ENCODE results near the gene MARCHF9. TPM values are rescaled to one million over a fixed set of nuclear protein-coding genes. Genes with fewer than 3 reads are reported as not detected.

The MARCHF9 gene
- total RNA-seq, 2 experiments from 2014 or later, result 23.6 to 24.4 TPM

DNA sequence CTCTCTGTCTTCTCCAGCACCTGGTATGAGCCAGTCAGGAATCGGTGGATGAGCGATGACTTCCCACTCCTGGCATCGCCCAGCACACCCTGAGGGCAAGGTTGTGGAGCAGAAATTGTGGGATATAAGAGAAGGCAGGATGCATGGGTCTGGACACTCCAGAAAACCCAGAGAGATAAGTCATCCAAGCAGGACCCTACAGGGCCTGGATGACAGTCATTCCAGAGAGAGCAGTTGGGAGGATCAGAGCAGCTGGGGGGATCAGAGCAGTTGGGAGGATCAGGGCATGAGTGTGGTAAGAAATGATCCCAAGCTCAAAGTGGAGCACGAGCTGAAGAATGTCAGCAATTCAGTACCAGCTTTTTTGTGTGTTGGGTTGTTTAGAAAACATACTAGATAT, 20.3 kb upstream of the MARCHF9 start:
- peaks cover 16% of the 10 kb centered on the region for H3K4me1 Mint-ChIP-seq (ENCODE audit: low read depth)
- no peak overlapping the region for H3K27ac Mint-ChIP-seq
- H3K36me3 Mint-ChIP-seq (ENCODE audit: low read depth), result peaks cover 65% of the 10 kb centered on the region
- H3K9me3 Mint-ChIP-seq (ENCODE audit: insufficient read depth), result no peaks in the 10 kb centered on the region
- no peak for ATAC-seq
- H3K4me3 Mint-ChIP-seq, result no peak overlapping the region
- no peak for DNase-seq
- H3K27me3 Mint-ChIP-seq (ENCODE audit: low read depth), result no peaks in the 10 kb centered on the region
- ChIA-PET POLR2A (interaction anchor here (1.2 kb wide), 1 partner anchor 15 kb away, joined by 4 read pairs; no protein-coding TSS in a partner anchor), CTCF (no interaction called here)

DNA sequence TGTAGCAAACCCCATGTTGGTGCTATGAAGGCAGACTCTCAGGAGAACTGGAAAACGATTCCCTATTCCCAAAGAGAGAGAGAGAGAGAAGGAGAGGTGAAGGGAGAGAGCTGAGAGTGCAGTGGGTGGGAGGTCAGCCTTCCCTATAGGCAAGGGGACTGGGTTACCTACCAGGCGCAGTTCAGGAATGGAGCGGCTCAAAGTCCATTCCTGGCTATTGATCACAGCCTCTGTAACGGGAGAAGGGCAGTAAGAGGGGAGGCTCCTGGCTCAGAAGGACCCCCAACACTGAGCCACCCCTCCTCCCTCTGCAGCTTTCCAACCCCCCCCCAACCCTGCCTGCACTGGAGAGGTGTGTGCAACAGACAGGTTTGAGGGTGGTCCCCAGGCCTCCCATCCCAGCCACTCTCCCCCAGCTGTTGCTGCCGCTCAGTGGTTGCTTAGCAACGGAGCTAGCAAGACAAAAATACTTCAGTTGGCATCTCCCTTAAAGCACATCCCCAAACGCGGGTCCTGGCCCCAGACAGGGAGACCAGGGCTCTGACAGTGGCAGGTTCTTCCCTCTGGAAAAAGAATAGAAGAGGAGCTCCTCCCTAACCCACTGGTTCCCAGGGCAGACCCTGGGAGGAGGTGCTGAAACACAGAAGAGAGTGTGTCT, 19.6 kb upstream of the MARCHF9 start:
- H3K27ac Mint-ChIP-seq, result no peak overlapping the region
- H3K36me3 Mint-ChIP-seq (ENCODE audit: low read depth), result peaks cover 63% of the 10 kb centered on the region
- DNase-seq (no peak), ATAC-seq (no peak)
- peaks cover 22% of the 10 kb centered on the region for H3K4me1 Mint-ChIP-seq (ENCODE audit: low read depth)
- ChIA-PET CTCF (no interaction called here), POLR2A (no interaction called here)
- no peaks in the 10 kb centered on the region for H3K9me3 Mint-ChIP-seq (ENCODE audit: insufficient read depth)
- no peaks in the 10 kb centered on the region for H3K27me3 Mint-ChIP-seq (ENCODE audit: low read depth)
- no peak overlapping the region for H3K4me3 Mint-ChIP-seq

DNA sequence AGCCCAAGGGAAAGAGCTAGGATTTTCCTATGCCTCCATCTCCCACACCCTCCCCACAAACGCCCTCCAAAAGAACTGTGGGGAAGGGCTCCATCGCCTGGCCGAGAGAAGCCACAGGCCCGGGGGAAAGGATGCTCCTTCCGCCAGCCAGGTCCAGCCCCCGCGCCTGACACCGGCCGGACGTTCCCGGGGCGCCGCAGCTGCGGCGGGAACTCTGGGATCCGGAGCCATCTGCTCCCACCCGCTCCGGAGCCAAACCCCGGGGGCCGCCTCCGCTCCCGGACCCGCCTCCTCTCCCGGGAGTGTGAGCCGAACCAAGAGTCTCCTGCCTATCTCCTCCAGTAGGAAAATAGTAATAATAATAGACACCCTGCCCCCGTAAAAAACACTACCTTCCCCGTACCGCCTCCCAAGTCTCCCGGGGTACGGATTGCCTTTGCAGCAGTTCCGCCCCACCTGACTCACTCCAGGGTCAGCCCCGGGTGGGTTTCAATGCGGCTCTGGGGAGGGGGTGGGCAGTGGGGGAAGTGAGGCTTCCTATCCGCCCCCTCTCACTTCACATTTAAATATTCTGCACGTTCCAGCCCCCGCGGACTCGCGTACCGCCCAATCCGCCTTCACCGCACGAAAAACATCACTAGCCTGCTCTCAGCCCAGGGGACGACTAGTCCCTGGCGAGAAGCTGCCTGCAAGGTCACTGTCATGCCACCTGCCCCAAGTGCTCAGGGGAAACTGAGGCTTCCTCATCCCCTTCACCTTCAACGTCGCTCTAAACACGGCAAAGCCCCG, 18.8 kb upstream of the MARCHF9 start:
- Mint-ChIP-seq H3K4me3 (no peak overlapping the region), H3K27ac (no peak overlapping the region), H3K27me3 (ENCODE audit: low read depth) (no peaks in the 10 kb centered on the region), H3K9me3 (ENCODE audit: insufficient read depth) (no peaks in the 10 kb centered on the region), H3K36me3 (ENCODE audit: low read depth) (peaks cover 63% of the 10 kb centered on the region), H3K4me1 (ENCODE audit: low read depth) (peaks cover 28% of the 10 kb centered on the region)
- ATAC-seq (no peak), DNase-seq (no peak)
- POLR2A ChIA-PET, result no interaction called here
- CTCF ChIA-PET, result no interaction called here

DNA sequence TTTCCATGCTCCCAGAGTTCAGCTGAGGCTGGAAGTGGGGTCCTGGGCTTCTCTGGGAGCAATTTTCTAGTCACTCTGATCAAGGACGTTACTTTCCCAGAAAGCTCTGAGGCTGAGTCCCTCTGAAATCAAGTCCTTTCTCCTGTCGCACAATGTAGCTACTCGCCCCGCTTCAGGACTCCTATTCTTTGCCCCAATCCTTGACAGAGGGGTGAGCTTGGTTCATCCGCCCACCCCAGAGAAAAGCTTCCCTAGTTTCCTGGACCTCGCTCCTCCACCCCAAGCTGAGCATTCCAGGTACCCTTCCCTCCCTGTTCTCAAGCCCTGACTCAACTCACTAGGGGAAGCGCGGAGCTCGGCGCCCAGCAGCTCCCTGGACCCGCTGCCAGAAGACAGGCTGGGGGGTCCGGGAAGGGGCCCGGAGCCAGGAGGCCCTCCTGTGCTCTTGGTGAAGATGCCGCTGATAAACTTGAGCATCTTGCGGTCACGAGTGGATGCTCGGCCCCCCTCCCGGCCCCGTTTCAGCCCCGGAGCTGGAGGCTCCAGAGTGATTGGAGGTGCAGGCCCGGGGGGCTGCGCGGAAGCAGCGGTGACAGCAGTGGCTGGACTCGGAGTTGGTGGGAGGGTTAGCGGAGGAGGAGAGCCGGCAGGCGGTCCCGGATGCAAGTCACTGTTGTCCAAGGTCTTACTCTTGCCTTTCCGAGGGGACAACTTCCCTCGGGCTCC, 18.0 kb upstream of the MARCHF9 start:
- POLR2A ChIA-PET, result no interaction called here
- no peak for DNase-seq
- H3K27me3 Mint-ChIP-seq (ENCODE audit: low read depth), result no peaks in the 10 kb centered on the region
- no peak overlapping the region for H3K27ac Mint-ChIP-seq
- CTCF ChIA-PET, result no interaction called here
- ATAC-seq, result no peak
- H3K4me3 Mint-ChIP-seq, result no peak overlapping the region
- peaks cover 28% of the 10 kb centered on the region for H3K4me1 Mint-ChIP-seq (ENCODE audit: low read depth)
- H3K36me3 Mint-ChIP-seq (ENCODE audit: low read depth), result peaks cover 60% of the 10 kb centered on the region
- no peaks in the 10 kb centered on the region for H3K9me3 Mint-ChIP-seq (ENCODE audit: insufficient read depth)

DNA sequence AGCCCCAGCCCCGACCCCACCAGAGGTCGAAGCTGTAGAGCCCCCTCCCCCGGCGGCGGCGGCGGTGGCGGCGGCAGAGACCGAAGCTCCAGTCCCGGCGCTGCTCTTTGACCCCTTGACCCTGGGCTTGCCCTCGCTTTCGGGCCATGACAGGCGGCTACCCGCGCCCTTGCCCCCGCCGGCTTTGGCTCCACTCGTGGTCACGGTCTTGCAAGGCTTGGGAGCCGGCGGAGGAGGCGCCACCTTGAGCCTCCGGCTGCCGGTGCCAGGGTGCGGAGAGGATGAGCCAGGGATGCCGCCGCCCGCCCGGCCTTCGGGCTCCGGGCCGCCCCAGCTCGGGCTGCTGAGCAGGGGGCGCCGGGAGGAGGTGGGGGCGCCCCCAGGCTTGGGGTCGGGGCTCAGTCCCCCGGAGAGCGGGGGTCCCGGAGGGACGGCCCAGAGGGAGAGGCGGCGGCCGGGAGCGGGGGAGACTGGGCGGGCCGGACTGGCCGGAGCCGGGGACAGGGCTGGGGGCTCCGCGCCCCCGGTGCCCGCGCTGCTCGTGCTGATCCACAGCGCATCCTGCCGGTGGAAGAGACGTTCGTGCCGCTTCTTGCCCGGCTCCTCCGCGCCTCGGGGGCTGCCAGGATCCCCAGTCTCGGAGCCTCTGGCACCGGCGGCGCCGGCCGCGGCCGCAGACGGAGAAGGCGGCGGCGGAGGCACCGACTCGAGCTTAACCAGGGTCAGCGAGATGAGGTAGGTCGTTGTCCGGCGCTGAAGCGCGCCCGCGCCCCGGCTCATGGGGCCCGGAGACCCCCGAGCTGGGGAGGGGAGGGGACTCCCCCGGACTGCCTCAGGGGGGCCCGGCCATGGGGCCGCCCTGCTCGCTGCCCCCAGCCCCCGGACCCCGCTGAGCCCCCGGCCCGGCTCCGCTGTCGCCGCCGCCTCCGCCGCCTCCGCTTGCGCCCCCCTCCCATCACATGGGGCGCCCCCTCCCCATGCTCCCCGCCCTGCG, 17.1 kb upstream of the MARCHF9 start:
- no peak overlapping the region for H3K4me3 Mint-ChIP-seq
- no peaks in the 10 kb centered on the region for H3K9me3 Mint-ChIP-seq (ENCODE audit: insufficient read depth)
- DNase-seq (no peak), ATAC-seq (no peak)
- no peak overlapping the region for H3K27ac Mint-ChIP-seq
- no peaks in the 10 kb centered on the region for H3K27me3 Mint-ChIP-seq (ENCODE audit: low read depth)
- ChIA-PET POLR2A (no interaction called here), CTCF (no interaction called here)
- peaks cover 33% of the 10 kb centered on the region for H3K4me1 Mint-ChIP-seq (ENCODE audit: low read depth)
- H3K36me3 Mint-ChIP-seq (ENCODE audit: low read depth), result peaks cover 52% of the 10 kb centered on the region

DNA sequence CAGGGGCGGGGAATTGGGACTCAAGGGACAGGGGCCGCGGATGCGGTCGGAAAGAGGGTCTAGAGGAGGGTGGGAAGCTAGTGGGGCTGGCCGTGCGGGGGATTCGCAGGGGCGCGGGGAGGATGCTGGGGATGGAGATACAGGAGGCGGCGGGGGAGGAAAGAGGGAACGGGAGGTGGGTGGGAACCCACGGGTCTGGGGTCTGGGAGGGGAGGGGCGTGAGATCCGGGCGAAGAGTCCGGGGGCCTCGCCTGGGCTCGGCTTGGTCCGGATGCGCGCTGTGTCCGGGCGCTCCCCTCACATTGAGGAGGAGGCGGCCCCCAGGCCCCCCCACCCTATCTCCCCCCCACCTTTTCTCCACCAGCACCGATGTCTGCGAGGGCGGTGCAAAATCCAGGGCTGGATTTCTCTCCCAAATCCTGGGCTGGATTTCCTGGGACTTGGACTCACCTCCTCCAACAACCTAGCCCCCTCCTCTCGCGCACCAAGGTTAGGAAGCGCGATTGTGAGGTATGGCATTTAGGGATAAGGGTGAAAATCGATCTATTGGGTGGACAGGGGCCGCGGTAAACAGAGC, 16.2 kb upstream of the MARCHF9 start, which contains the start of gene AGAP2:
Gene AGAP2, minus strand, starts transcription at position 82 of the 577 bp plus-strand sequence. CDS start 496 bp downstream, outside the sequence.
- ATAC-seq, result no peak

DNA sequence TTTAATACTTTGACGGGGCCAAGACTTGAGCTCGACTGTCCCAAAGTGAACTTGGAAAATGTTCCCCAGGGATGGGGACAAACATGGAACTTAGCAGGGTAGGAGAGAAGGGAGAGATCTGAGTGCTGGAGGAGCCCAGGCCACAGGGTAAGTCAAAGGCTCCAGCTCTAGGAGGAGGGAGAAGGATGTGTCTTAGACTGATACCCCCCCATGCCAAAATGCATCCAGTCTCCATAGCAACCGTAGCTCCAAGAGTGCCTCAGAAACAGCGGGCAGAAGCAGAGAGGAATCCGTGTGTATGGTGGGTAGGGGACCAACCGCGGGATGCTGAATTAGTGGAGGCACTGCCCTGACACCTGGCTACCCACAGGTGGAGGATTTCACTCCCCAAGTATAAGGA, 15.5 kb upstream of the MARCHF9 start:
- H3K4me3 Mint-ChIP-seq, result peak overlapping the region; percentile 64
- POLR2A ChIA-PET, result no interaction called here
- CTCF ChIA-PET, result interaction anchor here (2.5 to 3.7 kb wide), 2 partner anchors 17 to 156 kb away, joined by 21 to 26 read pairs; no protein-coding TSS in a partner anchor
- peaks cover 43% of the 10 kb centered on the region for H3K36me3 Mint-ChIP-seq (ENCODE audit: low read depth)
- peaks cover 47% of the 10 kb centered on the region for H3K4me1 Mint-ChIP-seq (ENCODE audit: low read depth)
- no peaks in the 10 kb centered on the region for H3K27me3 Mint-ChIP-seq (ENCODE audit: low read depth)
- ATAC-seq (no peak), DNase-seq (no peak)
- no peaks in the 10 kb centered on the region for H3K9me3 Mint-ChIP-seq (ENCODE audit: insufficient read depth)
- H3K27ac Mint-ChIP-seq, result peak overlapping the region; percentile 74

More for the DNA sequence above, 16.2 kb upstream of the MARCHF9 start, which contains the start of gene AGAP2:
- H3K36me3 Mint-ChIP-seq (ENCODE audit: low read depth), result peaks cover 48% of the 10 kb centered on the region
- H3K4me3 Mint-ChIP-seq, result peak within 1 kb of the TSS; percentile 64
- H3K9me3 Mint-ChIP-seq (ENCODE audit: insufficient read depth), result no peaks in the 10 kb centered on the region
- H3K27ac Mint-ChIP-seq, result peak within 1 kb of the TSS; percentile 74
- H3K27me3 Mint-ChIP-seq (ENCODE audit: low read depth), result no peaks in the 10 kb centered on the region
- H3K4me1 Mint-ChIP-seq (ENCODE audit: low read depth), result peaks cover 41% of the 10 kb centered on the region
- DNase-seq, result no peak
- ChIA-PET POLR2A (no interaction called here), CTCF (no interaction called here)

DNA sequence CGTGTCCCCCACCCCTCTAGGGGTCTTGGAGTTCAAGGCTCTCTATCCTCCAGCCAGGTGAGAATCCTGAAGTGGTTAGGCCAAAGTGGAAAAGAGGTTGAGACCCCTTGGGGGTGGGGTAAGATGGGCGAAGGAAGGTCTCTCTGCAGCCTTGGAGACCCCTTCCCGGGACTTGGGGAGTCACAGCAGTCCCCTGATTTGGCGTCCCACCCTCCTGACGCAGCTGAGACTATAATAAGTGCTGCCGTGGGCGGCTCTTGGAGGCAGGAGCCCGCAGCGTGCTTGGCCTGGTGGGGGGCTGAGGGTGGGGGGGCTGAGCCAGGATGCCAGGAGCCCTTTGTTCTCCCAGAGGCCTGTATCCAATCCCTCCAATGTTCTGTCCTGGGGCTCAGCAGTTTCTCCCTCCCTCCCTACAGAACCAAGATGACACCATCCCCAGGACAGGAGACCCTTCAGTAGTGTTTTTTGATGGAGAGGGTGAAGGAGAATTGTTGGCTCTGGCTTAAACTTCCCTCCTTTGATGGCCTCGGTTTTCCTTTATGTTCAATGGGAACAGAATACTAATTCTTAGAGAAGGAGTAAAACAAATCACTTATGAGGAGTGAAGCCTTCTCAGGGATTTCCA, 14.9 kb upstream of the MARCHF9 start:
- no peaks in the 10 kb centered on the region for H3K27me3 Mint-ChIP-seq (ENCODE audit: low read depth)
- no peak for ATAC-seq
- peaks cover 51% of the 10 kb centered on the region for H3K4me1 Mint-ChIP-seq (ENCODE audit: low read depth)
- H3K4me3 Mint-ChIP-seq, result peak overlapping the region; percentile 90
- peak overlapping the region; percentile 74 for H3K27ac Mint-ChIP-seq
- H3K36me3 Mint-ChIP-seq (ENCODE audit: low read depth), result peaks cover 37% of the 10 kb centered on the region
- DNase-seq, result no peak
- CTCF ChIA-PET, result interaction anchor here (2.5 to 3.7 kb wide), 2 partner anchors 16 to 157 kb away, joined by 21 to 26 read pairs; no protein-coding TSS in a partner anchor
- no peaks in the 10 kb centered on the region for H3K9me3 Mint-ChIP-seq (ENCODE audit: insufficient read depth)
- POLR2A ChIA-PET, result no interaction called here

DNA sequence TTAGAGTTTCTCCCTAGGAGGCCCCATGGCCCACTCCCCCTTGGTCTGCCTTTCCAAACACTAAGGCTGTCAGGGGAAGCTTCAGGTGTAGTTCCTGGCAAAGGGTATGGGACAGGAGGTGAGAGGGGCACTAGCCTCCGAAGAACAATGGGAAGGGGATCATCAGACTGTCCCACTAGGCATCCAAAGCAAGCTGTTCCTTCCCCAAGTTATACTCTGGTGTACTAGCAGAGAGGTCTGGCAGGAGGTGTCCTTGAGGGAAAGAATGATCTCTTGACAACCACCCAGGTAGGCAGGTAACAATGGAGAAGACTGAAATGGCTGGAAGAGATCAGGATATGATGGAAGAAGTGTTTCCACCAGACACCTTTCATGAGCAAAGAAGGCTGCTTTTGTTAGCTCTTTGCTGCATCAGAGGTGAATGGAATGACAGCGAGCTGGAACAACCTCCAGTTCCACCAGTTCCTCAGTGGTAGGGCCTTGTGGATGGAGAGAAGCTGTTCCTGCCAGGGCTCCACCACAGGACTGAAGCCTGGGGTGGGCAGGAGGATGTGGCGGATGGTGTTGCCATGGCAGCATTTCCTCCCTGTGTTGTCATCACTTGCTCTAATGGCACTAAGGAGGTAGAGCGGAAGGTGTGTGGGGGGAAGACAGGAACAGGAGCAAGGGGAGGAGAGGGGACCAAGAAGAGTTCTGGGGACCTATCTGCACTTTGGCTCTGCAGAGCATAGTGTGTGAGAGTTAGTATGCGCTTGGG, 14.1 kb upstream of the MARCHF9 start:
- Mint-ChIP-seq H3K27me3 (ENCODE audit: low read depth) (no peaks in the 10 kb centered on the region), H3K27ac (peak overlapping the region; percentile 92), H3K4me3 (peak overlapping the region; percentile 90), H3K4me1 (ENCODE audit: low read depth) (peaks cover 57% of the 10 kb centered on the region), H3K9me3 (ENCODE audit: insufficient read depth) (no peaks in the 10 kb centered on the region), H3K36me3 (ENCODE audit: low read depth) (peaks cover 32% of the 10 kb centered on the region)
- ChIA-PET CTCF (interaction anchor here (0.8 to 3.7 kb wide), 23 partner anchors 9 to 311 kb away, joined by 3 to 26 read pairs (median 3); partner anchors contain the start of genes B4GALNT1, CDK4, DDIT3 and GLI1), POLR2A (interaction anchor here (0.7 to 1.7 kb wide), 5 partner anchors 11 to 47 kb away, joined by 3 to 5 read pairs (median 4); partner anchors contain the start of genes CDK4 and OS9)
- peak; percentile 93 for DNase-seq
- ATAC-seq, result peak; percentile 63

DNA sequence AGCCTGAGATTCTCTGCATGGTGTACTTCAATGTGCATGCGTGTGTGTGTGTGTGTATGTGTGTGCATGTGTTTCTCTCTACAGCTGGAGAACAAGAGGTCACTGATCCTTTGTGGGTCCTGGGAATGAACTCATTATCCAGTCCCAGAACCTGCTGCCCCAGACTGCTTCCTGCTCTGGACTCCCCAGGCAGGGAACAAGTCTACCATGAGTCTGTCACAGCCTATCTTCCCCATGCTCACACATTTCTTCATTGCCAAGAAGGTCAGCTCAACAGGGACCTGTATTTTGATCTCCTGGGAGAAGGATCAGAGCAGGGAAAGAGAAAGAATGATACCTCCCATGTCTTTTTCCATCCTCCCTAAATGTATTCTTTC, 13.5 kb upstream of the MARCHF9 start:
- peak overlapping the region; percentile 90 for H3K4me3 Mint-ChIP-seq
- POLR2A ChIA-PET, result interaction anchor here (0.7 to 1.7 kb wide), 6 partner anchors 11 to 47 kb away, joined by 3 to 5 read pairs (median 4); partner anchors contain the start of genes CDK4 and OS9
- no peak for ATAC-seq

More for the DNA sequence above, 13.5 kb upstream of the MARCHF9 start:
- no peaks in the 10 kb centered on the region for H3K9me3 Mint-ChIP-seq (ENCODE audit: insufficient read depth)
- H3K27ac Mint-ChIP-seq, result peak overlapping the region; percentile 92
- peaks cover 33% of the 10 kb centered on the region for H3K36me3 Mint-ChIP-seq (ENCODE audit: low read depth)
- DNase-seq, result no peak
- no peaks in the 10 kb centered on the region for H3K27me3 Mint-ChIP-seq (ENCODE audit: low read depth)
- H3K4me1 Mint-ChIP-seq (ENCODE audit: low read depth), result peaks cover 62% of the 10 kb centered on the region
- CTCF ChIA-PET, result interaction anchor here (0.7 to 3.7 kb wide), 25 partner anchors 9 to 311 kb away, joined by 3 to 26 read pairs (median 3); partner anchors contain the start of genes B4GALNT1, CDK4, DDIT3 and GLI1

Data from activated CD8-positive, alpha-beta T cell treated with anti-CD3 and anti-CD28 coated beads, Interleukin-2, amount 10 ng/mL, durations not matched to agents 7 days and 5 days (primary cell).